HG03066 (cell line): ENCODE results near the gene PCCA.
A peak's percentile ranks its signal among the peaks of the same experiment; 100 is the strongest.

Experiments
- ATAC-seq: cut with Tn5 transposase; IDR thresholded peaks from one replicate; pipeline ENCODE4 v1.9.1; 2021; ENCODE audit warnings: low read depth; ENCODE audit not compliant: unreplicated experiment

Gene PCCA

GRCh38 chr13:100532090-100532766, 443.3 kb downstream of the PCCA start:
- ATAC-seq, result no peak

GRCh38 chr13:100532836-100533435, 444.0 kb downstream of the PCCA start:
- ATAC-seq, result no peak

GRCh38 chr13:100533588-100534041, 444.7 kb downstream of the PCCA start:
- no peak for ATAC-seq

GRCh38 chr13:100534147-100534843, 445.4 kb downstream of the PCCA start:
- no peak for ATAC-seq

- no peak for ATAC-seq
Measured at GRCh38 chr13:100534911-100535310, 446.0 kb downstream of the PCCA start.

GRCh38 chr13:100535426-100536135, 446.7 kb downstream of the PCCA start:
- ATAC-seq, result no peak

GRCh38 chr13:100536643-100537180, 447.8 kb downstream of the PCCA start:
- ATAC-seq, result no peak

GRCh38 chr13:100537486-100537885, 448.6 kb downstream of the PCCA start:
- no peak for ATAC-seq

- no peak for ATAC-seq
Measured at GRCh38 chr13:100537951-100538462, 449.1 kb downstream of the PCCA start.

GRCh38 chr13:100540621-100541020, 451.7 kb downstream of the PCCA start:
- no peak for ATAC-seq

GRCh38 chr13:100541897-100542825, 453.3 kb downstream of the PCCA start:
- ATAC-seq, result no peak

- ATAC-seq, result peak; percentile 80
Measured at GRCh38 chr13:100542826-100543156, 453.9 kb downstream of the PCCA start.

- ATAC-seq, result no peak
Measured at GRCh38 chr13:100543872-100544602, 455.1 kb downstream of the PCCA start.

GRCh38 chr13:100544866-100545683, 456.2 kb downstream of the PCCA start:
- no peak for ATAC-seq

GRCh38 chr13:100545684-100546061, 456.8 kb downstream of the PCCA start:
- no peak for ATAC-seq

GRCh38 chr13:100546713-100547405, 458.0 kb downstream of the PCCA start:
- no peak for ATAC-seq

- no peak for ATAC-seq
Measured at GRCh38 chr13:100547791-100548201, 458.9 kb downstream of the PCCA start.

GRCh38 chr13:100549316-100549715, 460.4 kb downstream of the PCCA start:
- ATAC-seq, result no peak
